CD4-positive, alpha-beta T cell treated with Interleukin-10 for 1 hour (primary cell): Measurements from ENCODE around the gene WAC.
"Not testable (repeated sequence)": the region's sequence is repeated elsewhere in the genome, so short reads cannot be mapped to it uniquely, and the experiment has no call there.

Experiments
- DNase-seq: peaks from one replicate; pipeline ENCODE4 v3.0.0-alpha.2; 2020

Gene WAC

DNA sequence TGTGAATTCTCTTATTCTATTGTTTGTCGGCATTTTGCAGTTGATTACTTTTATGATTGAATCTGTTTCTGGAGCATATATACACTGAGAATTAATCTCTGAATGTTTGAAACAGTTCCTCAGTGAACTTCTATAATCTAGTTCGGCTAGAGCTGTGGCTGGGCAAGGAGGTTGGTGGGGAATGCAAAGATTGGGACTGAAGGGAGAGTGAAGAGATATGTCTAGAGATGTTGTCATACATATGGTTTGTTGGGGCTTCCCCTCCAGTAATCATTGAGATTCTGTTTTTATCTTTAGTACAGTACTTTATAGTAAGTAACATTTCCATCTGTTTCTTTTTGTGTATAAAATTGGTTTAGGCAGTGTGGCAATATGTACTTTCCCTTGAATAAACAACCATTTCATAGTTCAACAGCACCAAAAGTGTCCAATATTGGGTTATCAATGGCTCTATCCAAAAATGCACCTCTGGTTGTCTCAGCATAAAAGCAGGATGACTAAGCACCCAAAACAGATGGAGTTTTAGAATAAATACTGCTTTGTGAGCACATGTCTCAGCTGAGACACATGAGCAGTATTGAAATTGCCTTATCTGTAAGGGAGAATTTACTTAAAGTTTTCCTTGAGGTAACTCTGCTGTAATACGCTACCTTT, 36.7 kb downstream of the WAC start:
- DNase-seq = no peak

DNA sequence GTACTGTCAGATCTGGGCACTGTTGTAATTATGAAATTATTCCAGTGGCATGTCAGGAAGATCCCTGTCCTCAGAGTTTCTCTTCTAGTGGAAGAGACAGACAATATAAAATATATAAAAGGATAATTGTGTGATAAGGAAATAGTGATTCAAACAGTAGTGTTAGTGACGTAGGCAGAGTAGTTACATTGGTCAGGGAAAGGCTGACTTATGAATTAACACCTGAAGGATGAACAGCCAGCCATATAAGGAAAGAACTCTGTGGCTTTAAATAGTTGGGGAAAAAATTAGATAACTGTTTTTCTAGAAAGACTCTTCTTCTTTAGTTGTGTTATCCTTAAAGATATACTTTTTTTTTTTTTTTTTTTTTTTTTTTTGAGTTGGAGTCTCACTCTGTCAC, 37.7 kb downstream of the WAC start:
- no peak for DNase-seq

DNA sequence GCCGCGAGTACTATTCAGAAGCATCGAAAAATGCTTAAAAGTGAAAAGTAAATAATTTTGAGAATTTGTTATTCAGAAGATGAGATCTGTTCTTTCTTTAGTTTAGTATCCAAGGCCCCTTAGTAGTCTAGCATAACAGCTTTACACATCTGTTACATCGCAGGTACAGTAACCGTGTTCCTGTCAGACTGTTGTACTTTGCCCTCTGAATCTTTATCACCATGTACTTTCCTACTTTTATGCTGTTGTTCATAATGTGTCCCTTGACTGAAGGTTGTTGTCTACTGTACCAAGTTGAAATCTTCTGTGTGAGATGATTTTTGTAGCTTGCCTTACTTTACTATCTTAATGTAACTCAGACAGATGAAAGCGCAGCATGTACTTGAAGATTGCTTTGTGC, 38.3 kb downstream of the WAC start:
- DNase-seq = no peak

DNA sequence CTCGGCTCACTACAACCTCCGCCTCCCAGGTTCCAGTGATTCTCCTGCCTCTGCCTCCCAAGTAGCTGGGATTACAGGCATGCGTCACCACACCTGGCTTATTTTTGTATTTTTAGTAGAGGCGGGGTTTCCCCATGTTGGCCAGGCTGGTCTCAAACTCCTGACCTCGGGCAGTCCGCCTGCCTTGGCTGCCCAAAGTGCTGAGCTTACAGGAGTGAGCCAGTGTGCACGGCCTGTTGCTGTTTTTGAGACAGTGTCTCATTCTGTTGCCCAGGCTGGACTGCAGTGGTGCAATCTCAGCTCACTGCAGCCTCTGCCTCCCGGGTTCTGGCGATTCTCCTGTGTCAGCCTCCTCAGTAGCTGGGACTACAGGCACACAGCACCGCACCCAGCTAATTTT, 41.3 kb downstream of the WAC start:
- not testable (repeated sequence) for DNase-seq

DNA sequence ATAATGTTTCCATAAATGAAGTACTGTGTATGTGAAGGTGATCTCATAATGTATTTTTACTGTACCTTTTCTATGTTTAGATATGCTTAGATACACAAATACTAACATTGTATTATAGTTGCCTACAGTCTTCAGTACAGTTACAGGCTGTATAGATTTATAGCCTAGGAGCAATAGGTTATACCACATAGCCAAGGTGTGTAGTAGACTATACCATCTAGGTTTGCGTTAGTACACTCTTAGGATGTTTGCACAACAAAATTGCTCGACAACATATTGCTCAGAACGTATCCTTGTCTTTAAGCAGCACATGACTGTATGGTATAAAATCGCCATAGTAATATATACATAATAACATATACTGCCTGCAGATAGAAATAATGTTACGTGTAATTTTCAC, 42.9 kb downstream of the WAC start:
- no peak for DNase-seq

DNA sequence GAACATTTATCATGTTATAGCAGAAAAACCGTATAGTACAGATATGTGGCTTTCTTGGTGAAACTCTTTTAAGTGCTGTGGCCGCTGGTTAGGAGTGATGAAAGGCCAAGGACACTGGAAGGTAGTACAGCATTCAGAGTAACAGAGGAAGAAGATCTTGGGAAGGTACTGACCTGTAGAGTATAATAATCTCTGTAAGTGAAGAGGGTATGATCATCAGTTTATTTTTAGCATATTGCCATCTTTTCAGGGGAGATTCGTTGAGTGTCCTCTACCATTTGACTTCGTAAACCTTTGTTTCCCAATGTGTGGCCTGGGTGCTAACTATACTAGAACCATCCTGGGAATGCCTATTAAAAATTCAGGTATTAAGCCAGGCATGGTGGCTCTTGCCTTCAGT, 44.6 kb downstream of the WAC start:
- no peak for DNase-seq

DNA sequence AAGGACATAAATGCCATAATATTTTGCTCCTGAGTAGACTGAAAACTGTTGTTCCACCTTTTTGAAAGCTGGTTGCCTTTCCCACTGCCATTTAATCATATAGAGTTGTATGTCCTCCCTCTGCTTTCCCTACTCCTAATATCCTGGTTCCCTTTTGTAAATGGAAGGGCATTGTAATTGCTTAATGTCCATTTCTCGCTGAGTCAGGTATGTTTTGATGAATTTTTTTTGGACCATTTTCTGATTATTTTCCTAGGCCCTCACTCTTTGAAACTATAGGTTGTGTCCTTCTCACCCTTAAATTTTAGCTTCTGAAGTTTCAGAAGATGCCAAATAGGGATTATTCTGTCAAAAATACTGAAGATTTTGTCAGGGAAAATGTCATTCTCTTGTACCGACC, 45.5 kb downstream of the WAC start:
- DNase-seq = no peak

DNA sequence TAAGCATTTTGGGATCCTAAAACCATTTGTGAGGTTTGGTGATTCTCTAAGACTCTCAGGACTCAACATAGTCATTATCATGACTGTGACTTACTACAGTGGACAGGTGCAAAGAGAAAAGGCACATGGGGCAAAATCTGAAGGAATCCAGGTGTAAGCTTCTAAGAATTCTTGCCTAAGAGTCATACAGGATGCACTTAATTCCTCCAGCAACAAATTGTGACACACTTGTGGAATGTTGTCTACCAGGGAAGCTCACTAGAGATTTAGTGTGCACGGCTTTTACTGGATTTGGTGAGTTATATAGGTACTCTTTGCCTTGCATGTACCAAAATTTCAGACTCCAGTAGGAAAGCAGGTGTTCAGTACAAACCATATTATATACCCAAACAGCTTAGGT, 47.9 kb downstream of the WAC start:
- no peak for DNase-seq

DNA sequence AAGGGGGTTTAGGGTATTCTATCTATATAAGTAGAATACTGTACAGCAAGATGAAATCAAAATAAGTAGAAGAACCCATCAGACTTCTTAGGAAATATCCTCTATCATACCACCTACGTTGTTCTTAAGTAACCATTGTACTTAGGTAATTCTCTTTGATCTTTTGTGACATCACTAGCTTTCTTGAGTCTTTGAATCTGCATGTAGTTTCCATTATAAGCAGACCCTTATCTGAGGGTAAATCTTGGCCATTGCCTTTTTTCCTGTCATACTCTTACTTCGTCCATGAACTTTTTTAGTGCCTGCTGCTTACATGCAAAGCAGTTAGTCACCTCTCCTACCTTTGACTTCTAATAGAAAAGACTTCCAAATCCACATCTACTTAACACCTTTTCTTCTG, 49.0 kb downstream of the WAC start:
- DNase-seq = no peak

DNA sequence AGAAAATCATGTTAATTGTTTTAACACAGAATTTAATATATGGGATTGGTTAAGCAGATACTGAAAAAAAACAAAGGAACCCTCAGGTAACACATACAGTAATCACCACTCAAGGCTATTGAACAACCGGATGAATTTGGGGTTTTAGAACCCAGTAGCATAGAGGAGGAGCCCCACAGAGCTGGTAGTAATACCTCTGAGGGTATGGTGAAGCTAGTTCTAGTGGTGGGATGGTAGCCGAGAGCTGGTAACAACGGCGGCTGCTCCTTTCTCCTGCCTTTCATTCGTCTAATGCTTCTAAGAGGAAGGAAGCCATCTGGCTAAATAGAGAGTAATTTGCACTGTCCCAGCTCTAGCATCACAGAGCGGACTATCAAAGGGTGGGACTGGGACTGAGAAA, 52.2 kb downstream of the WAC start:
- no peak for DNase-seq

DNA sequence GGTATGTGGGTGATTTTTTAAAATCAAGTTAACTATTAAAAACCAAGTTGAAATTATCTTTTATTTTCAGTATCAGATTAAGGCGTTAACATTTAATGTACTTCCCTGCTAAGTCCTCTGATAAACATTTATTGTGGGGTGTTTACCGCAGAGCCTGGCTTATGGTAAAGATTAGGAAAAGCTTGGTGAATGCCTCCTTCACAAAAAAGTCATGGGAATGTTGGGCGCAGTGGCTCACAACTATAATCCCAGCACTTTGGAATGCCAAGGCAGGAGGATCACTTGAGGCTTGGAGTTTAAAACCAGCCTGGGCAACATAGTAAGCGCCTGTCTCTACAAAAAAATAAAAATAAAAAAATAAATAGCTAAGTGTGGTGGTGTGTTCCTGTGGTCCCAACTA, 53.3 kb downstream of the WAC start:
- DNase-seq = no peak

DNA sequence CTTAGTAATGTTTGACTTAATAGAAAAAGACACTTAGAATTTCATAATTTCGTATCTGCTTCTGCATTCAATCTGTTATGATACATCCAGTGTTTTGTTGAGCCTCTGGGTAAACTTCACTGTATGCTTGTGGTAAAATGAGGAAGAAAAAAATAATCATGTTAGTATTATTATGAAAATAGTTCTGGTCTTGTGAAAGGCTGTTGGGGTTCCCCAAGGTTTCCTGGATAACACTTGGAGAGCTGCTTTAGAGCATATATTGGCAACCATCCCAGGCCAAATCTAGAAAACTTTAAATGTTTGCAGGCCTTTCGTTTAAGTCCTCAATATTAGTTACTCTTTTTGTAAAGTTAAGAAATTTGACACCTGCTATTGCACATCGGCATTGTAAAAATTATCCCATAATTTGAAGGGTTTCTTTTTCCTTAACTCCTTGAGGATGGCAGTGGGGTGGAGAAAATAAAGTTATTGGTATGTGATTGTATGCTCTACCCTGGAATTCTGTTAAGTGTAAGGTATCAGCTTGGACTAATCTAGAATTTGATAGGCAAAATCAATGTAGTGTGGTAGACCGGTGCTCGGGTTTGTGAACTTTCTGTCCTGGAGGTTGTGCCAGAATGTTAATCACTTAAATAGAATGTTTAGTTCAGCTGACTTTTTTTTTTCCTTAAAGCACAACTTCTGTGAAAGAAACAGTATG, 54.5 kb downstream of the WAC start:
- no peak for DNase-seq

DNA sequence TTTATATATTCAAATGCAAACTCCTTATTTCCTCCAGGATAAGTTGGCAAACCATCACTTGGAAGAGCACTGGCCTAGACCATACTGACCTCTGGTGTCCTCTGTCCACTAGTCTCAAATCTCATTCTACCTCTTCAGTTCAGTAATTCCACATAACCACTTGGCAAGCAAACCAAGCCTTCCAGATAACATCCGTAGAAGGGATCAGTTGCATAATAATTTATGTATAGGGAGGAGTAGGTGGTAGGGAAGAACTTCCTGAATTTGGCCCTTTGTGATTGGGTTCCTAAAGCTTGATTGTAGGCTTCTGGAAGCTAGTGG, 55.0 kb downstream of the WAC start:
- DNase-seq = no peak

DNA sequence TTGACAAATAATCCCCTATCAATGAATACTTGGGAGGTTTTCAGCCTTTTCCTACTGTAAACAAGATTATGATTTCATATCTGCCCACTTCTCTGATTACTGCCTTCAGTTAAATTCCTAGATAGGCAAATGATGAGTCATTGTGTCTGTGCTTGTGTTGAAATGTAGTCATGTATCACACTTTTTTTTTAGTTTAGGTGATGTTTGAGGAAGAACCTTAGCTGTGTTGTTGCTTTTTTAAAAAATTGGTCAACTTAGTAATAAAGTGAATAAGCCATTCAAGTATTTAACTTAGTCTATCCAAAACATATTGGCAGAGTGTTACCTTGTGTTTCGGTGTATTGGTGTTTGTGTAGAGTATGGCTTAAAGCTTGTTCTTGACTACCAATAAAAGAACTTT, 60.0 kb downstream of the WAC start:
- DNase-seq = no peak

DNA sequence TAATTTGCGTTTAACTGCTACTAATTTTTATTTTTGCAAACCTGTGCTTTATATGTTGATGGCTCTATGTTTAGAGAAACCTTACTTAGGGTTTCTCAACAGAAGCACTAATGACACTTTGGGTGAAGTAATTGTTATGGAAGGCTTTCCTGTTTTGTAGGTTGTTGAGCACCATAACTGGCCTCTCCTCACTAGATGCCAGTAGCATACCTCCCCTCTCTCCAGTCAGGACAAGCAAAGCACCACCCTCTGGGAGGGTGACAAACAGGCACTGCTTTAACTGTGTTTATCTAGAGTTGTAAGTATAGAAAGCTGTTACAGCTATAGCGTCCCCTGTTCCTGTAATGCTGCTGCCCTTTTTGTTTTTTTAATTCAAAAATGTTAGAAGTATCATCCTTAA, 60.9 kb downstream of the WAC start:
- DNase-seq = no peak

DNA sequence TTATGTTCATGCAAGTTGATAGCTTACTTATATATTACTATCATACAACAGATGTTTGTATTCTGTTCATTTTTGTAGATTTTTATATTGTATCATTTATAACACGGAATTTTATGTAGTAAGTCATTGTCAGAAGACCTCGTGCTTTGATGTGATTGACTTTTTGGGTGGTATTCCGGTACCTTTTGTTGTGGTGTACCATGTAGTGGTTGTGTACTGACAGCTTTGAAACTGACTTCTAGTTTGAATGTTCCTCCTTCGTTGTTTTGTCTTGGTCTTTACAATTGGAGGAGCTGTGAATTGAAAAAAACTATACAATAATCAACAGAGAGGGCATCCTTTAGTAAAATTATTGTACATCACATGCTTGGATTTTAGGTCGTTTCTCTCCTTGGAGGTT, 61.5 kb downstream of the WAC start:
- DNase-seq = peak; percentile 50

DNA sequence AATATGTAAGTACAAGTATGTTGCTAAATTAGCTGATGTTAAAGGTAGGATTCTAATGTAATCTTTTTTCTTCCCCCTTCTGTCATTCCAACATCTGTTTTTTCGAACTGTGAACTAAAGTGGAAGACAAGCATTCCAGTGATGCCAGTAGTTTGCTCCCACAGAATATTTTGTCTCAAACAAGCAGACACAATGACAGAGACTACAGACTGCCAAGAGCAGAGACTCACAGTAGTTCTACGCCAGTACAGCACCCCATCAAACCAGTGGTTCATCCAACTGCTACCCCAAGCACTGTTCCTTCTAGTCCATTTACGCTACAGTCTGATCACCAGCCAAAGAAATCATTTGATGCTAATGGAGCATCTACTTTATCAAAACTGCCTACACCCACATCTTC, 62.7 kb downstream of the WAC start:
- DNase-seq = no peak

DNA sequence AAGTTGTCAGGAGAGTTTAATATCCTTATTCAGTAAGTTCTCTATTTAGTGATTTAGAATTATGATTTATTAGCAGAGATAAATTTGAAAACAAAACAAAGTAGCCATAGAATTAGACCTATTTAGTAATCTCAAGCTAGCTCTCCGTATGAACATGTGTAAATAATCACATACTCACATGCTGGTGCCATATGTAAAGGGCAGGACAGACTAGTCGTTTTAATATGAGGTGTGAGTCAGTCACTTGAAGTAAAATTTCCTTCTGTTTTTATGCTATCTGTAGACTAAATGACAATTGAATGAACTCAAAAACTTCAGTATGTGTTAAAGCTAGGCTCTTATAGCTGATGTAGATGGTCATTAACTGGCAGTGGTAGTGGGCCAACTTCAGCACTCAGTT, 67.1 kb downstream of the WAC start:
- no peak for DNase-seq

DNA sequence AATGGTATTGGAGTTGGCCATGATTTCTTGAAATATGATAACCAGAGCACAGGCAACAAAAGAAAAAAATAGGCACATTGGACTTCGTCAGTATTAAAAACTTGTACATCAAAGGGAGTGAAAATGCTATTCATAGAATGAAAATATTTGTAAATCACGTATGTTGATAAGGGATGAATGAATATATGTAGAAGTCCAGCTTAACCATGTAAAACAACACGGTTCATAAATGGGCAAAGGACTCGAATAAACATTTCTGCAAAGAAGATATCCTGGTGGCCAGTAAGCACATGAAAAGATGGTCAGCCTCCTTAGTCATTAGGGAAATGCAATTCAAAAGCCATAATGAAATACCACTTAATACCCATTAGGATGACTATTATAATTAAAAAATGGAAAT, 68.1 kb downstream of the WAC start:
- no peak for DNase-seq

DNA sequence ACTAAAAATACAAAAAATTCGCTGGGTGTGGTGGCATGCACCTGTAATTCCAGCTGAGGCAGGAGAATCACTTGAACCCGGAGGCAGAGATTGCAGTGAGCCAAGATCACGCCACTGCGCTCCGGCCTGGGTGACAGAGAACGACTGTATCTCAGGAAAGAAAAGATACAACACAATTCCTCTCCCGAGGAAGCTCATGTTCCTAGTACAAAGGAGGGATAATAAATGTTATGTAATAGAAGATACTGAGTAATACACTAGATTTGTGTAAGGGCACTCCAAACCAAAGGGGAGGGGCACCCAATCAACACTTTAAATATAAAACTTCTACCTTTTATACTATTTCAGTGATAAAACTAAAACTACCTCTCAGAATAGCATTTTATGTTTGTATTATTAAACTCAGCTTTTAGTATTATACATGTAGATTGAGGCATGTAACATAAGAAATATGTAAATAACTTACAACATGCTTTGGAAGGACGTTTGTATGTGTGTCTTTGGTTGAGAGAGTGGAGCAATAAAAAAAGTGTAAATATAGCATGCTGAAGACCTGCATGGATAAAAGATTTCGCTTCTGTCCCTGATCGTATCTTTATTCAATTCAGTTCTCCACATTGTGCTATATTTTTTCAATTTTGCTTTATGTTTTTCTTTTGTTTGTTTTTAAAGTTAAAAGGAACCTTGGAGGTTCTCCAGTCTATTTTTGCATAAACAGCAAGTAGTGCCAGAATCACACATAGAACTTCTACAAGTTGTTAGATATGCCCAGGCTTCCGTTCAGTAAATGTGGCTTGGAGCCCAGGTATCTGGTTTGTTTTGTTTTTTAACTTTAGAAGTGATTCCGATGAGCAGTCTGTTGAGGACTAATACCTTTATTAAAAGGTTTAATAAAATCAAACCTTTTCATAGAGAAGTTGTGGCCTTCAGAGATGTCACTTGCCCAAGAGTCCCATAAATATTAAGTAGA, 71.9 kb downstream of the WAC start:
- DNase-seq = no peak

DNA sequence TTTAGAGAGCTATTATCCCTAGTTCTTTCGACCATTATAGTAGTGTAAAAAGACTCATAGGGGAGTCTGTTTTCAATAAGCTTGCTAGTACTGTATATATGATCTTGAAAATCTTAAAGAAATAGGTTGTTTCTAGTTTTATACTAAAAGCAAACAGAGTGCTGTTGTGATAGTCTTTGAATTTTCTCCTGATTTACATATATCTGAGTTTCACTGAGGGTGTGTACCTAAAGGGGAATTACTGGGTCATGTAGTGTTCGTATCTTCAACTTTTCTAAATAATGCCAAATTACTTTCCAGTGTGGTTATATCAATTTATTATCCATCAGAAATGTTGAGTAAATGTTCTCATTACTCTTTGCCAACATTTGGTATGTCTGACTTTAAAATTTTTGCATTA, 73.7 kb downstream of the WAC start:
- no peak for DNase-seq

DNA sequence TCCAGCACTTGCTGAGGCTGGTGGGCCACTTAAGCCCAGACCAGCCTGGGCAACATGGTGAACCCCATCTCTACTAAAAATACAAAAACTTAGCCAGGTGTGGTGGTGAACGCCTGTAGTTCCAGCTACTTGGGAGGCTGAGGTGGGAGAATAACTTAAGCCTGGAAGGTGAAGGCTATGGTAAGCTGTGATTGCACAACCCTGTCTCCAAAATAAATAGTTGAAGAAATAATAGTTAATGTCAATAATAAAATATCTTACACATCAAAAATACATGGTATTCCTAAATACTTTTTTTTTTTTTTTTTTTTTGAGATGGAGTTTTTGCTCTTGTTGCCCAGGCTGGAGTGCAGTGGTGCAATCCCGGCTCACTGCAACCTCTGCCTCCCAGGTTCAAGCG, 76.7 kb downstream of the WAC start:
- DNase-seq = not testable (repeated sequence)

DNA sequence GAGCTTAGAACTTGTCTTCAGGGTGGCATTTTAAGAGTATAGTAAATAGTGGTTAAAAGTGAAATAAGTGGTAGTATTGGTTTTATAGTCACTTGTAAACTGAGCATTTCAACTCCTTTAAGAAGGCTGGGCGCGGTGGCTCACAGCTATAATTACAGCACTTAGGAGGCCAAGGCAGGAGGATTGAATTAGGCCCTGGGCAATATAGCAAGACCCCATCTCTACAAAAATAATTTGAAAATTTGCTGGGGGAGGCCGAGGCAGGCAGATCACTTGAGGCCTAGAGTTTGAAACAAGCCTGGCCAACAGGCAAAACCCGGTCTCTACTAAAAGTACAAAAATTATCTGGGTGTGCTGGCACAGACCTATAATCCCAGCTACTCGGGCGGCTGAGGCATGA, 80.0 kb downstream of the WAC start:
- no peak for DNase-seq

DNA sequence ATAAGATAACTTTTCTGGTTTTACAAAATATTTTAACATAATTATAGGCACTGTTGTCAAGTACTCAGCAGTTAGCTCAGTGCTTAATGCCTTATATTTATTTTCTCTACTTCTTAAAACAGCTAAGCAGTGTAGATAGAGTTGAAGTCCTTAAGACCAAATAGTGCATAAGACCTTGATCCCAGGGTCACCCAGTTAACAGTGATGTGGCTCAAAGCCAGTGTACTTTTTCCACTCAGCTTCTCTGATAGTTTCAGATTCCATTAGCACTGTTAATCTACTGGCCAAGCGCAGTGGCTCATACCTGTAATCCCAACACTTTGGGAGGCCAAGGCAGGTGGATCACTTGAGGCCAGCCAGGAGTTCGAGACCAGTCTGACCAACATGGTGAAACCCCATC, 83.6 kb downstream of the WAC start:
- no peak for DNase-seq
